WTC11 (cell line): ENCODE measurements around the gene UGT1A5. TPM values are rescaled to one million over a fixed set of nuclear protein-coding genes. Genes with fewer than 3 reads are reported as not detected.

Source experiments
- ATAC-seq: fragments of 200-7000 bp; cut with Tn5 transposase; 2 replicates; pipeline ENCODE4 v1.10.0; 2021; ENCODE audit warnings: mild to moderate bottlenecking, moderate library complexity
- CTCF ChIA-PET: fragments of 300-600 bp; sonication (Branson Sonifier 250); formaldehyde crosslinking; loops from one replicate; lab custom pipeline; 2021; ENCODE audit warnings: antibody characterized with exemption; lab: Charles Lee
- POLR2A ChIA-PET: fragments of 350-600 bp; sonication (Branson Sonifier 250); formaldehyde crosslinking; loops from one replicate; lab custom pipeline; 2021; ENCODE audit warnings: antibody characterized with exemption; lab: Charles Lee
- DNase-seq: peaks from one replicate; pipeline ENCODE4 v3.0.0; 2021; ENCODE audit warnings: low spot score
- H3K27ac Mint-ChIP-seq: 2 replicates; pipeline ENCODE4 v1.8.0; 2021; ENCODE audit warnings: mixed read lengths
- H3K27me3 Mint-ChIP-seq: 2 replicates; pipeline ENCODE4 v1.8.0; 2021; ENCODE audit warnings: low read depth, mild to moderate bottlenecking, moderate library complexity, mixed read lengths
- H3K36me3 Mint-ChIP-seq: 2 replicates; pipeline ENCODE4 v1.8.0; 2021; ENCODE audit warnings: mixed read lengths
- H3K4me1 Mint-ChIP-seq: 2 replicates; pipeline ENCODE4 v1.8.0; 2022; ENCODE audit warnings: mixed read lengths
- H3K4me3 Mint-ChIP-seq: 2 replicates; pipeline ENCODE4 v1.8.0; 2021; ENCODE audit warnings: mild to moderate bottlenecking, moderate library complexity, mixed read lengths
- H3K9me3 Mint-ChIP-seq: 2 replicates; pipeline ENCODE4 v1.8.0; 2021; ENCODE audit warnings: mixed read lengths
- ARID4B ChIP-seq: sonication (generic); formaldehyde crosslinking; IDR thresholded peaks from 2 replicates; pipeline ENCODE4 v1.8.0; 2023; ENCODE audit warnings: missing genetic modification reagents, mild to moderate bottlenecking, borderline replicate concordance
- ATF6 ChIP-seq: sonication (generic); formaldehyde crosslinking; IDR thresholded peaks from 2 replicates; pipeline ENCODE4 v1.8.1; 2023; ENCODE audit warnings: mild to moderate bottlenecking, missing genetic modification reagents
- CBFB ChIP-seq: sonication (generic); formaldehyde crosslinking; IDR thresholded peaks from 2 replicates; pipeline ENCODE4 v1.8.1; 2022; ENCODE audit warnings: mild to moderate bottlenecking, low read depth, missing genetic modification reagents
- CTCF ChIP-seq: fragments of 200-600 bp; IDR thresholded peaks from 2 replicates; pipeline ENCODE4 v1.8.0; 2022; ENCODE audit warnings: antibody characterized with exemption
- FOXJ3 ChIP-seq: sonication (generic); formaldehyde crosslinking; IDR thresholded peaks from 2 replicates; pipeline ENCODE4 v1.9.0; 2021; ENCODE audit warnings: missing genetic modification reagents, mild to moderate bottlenecking, borderline replicate concordance
- FOXP1 ChIP-seq: sonication (generic); formaldehyde crosslinking; IDR thresholded peaks from 2 replicates; pipeline ENCODE4 v1.8.0; 2022; ENCODE audit warnings: missing genetic modification reagents, mild to moderate bottlenecking, moderate library complexity, borderline replicate concordance
- FOXP4 ChIP-seq: sonication (generic); formaldehyde crosslinking; IDR thresholded peaks from 2 replicates; pipeline ENCODE4 v1.8.0; 2022; ENCODE audit warnings: mild to moderate bottlenecking, missing genetic modification reagents
- GABPB1 ChIP-seq: sonication (generic); formaldehyde crosslinking; IDR thresholded peaks from 2 replicates; pipeline ENCODE4 v1.8.1; 2023; ENCODE audit warnings: mild to moderate bottlenecking, missing genetic modification reagents
- JUN ChIP-seq: sonication (generic); formaldehyde crosslinking; IDR thresholded peaks from 2 replicates; pipeline ENCODE4 v1.8.0; 2023; ENCODE audit warnings: mild to moderate bottlenecking, missing genetic modification reagents
- PRRX2 ChIP-seq: fragments of 250-450 bp; sonication (Bioruptor Pico); IDR thresholded peaks from 2 replicates; pipeline ENCODE4 v1.8.0; 2021; ENCODE audit warnings: mild to moderate bottlenecking
- RELA ChIP-seq: sonication (generic); formaldehyde crosslinking; IDR thresholded peaks from 2 replicates; pipeline ENCODE4 v1.8.1; 2022; ENCODE audit warnings: missing genetic modification reagents, mild to moderate bottlenecking, borderline replicate concordance
- SMAD4 ChIP-seq: sonication (generic); formaldehyde crosslinking; IDR thresholded peaks from 2 replicates; pipeline ENCODE4 v1.8.0; 2022; ENCODE audit warnings: mild to moderate bottlenecking, missing genetic modification reagents
- USF1 ChIP-seq: sonication (generic); formaldehyde crosslinking; IDR thresholded peaks from 2 replicates; pipeline ENCODE4 v1.8.0; 2022; ENCODE audit warnings: mild to moderate bottlenecking, missing genetic modification reagents
- USF2 ChIP-seq: sonication (generic); formaldehyde crosslinking; IDR thresholded peaks from 2 replicates; pipeline ENCODE4 v1.8.1; 2023; ENCODE audit warnings: mild to moderate bottlenecking, missing genetic modification reagents, moderate library complexity
- ZNF232 ChIP-seq: sonication (generic); formaldehyde crosslinking; IDR thresholded peaks from 2 replicates; pipeline ENCODE4 v1.8.0; 2022; ENCODE audit warnings: mild to moderate bottlenecking, missing genetic modification reagents
- ZNF317 ChIP-seq: sonication (generic); formaldehyde crosslinking; IDR thresholded peaks from 2 replicates; pipeline ENCODE4 v1.8.1; 2023; ENCODE audit warnings: low read depth, mild to moderate bottlenecking, moderate library complexity, missing genetic modification reagents, borderline replicate concordance
- ZNF423 ChIP-seq: fragments of 250-450 bp; sonication (Bioruptor Pico); IDR thresholded peaks from 2 replicates; pipeline ENCODE4 v2.1.2; 2022; ENCODE audit warnings: mild to moderate bottlenecking, moderate library complexity
- ZNF425 ChIP-seq: fragments of 250-450 bp; sonication (Bioruptor Pico); conservative IDR thresholded peaks from 2 replicates; pipeline ENCODE4 v1.9.0; 2021; ENCODE audit warnings: mild to moderate bottlenecking
- ZNF671 ChIP-seq: fragments of 250-450 bp; sonication (Bioruptor Pico); IDR thresholded peaks from 2 replicates; pipeline ENCODE4 v1.8.0; 2021; ENCODE audit warnings: mild to moderate bottlenecking
- total RNA-seq: library from RNA; stranded (reverse); gene quantifications from 3 replicates; pipeline ENCODE4 v1.2.3, GENCODE V29; 2021

Gene UGT1A5
- total RNA-seq, 1 experiment from 2014 or later, result not detected

- TF ChIP-seq RELA (no peak), ZNF425 (no peak), CTCF (peak; percentile 80), FOXP4 (CRISPR knock-in tag) (no peak), ZNF317 (no peak), SMAD4 (CRISPR knock-in tag) (no peak), ARID4B (CRISPR knock-in tag) (no peak), ZNF423 (CRISPR knock-in tag) (peak; percentile 88)
- TF ChIP-seq, all 79 proteins: peak for 2
- Mint-ChIP-seq H3K4me1 (peaks cover 4% of the 10 kb centered on the region; the same call in 1 of the 2 replicates), H3K36me3 (no peaks in the 10 kb centered on the region), H3K4me3 (no peak overlapping the region), H3K9me3 (peaks cover 3% of the 10 kb centered on the region), H3K27ac (no peak overlapping the region), H3K27me3 (no peaks in the 10 kb centered on the region; the same call in 1 of the 2 replicates)
- CTCF ChIA-PET, result interaction anchor here (0.6 to 3.2 kb wide), 16 partner anchors 12 to 295 kb away, joined by 3 to 19 read pairs (median 4); partner anchors contain the start of genes UGT1A7 and UGT1A9
- POLR2A ChIA-PET, result no interaction called here
- DNase-seq, result peak; percentile 89
- ATAC-seq, result peak; percentile 97
Measured at GRCh38 chr2:233711312-233712008, 1.2 kb upstream of the UGT1A5 start.

- H3K4me1 Mint-ChIP-seq, result peaks cover 4% of the 10 kb centered on the region; the same call in 1 of the 2 replicates
- H3K4me3 Mint-ChIP-seq, result no peak overlapping the region
- H3K27me3 Mint-ChIP-seq, result peaks cover under 1% of the 10 kb centered on the region; the same call in 1 of the 2 replicates
- H3K27ac Mint-ChIP-seq, result no peak overlapping the region
- POLR2A ChIA-PET, result no interaction called here
- DNase-seq (no peak), ATAC-seq (no peak)
- H3K9me3 Mint-ChIP-seq, result peaks cover 11% of the 10 kb centered on the region
- CTCF ChIA-PET, result interaction anchor here (2.7 to 3.2 kb wide), 2 partner anchors 14 to 265 kb away, joined by 7 to 19 read pairs; no protein-coding TSS in a partner anchor
- no peaks in the 10 kb centered on the region for H3K36me3 Mint-ChIP-seq
- TF ChIP-seq CBFB (no peak), FOXP1 (CRISPR knock-in tag) (no peak), ATF6 (no peak), USF1 (CRISPR knock-in tag) (no peak), ZNF671 (CRISPR knock-in tag) (no peak), ZNF423 (CRISPR knock-in tag) (no peak), GABPB1 (CRISPR knock-in tag) (no peak), USF2 (CRISPR knock-in tag) (no peak), JUN (CRISPR knock-in tag) (no peak), ZNF232 (CRISPR knock-in tag) (no peak), SMAD4 (CRISPR knock-in tag) (no peak), FOXJ3 (CRISPR knock-in tag) (no peak), PRRX2 (CRISPR knock-in tag) (no peak)
Measured at GRCh38 chr2:233713262-233713615, 532 bp downstream of the UGT1A5 start.
